HEK293 (cell line): ENCODE data around the gene COL1A1.

ENCODE experiments used
- BCL11A ChIP-seq: fragments of 450-650 bp; formaldehyde crosslinking; IDR thresholded peaks from 2 replicates; pipeline ENCODE4 v1.5.1; 2016; ENCODE audit warnings: low read depth, missing biosample characterization, missing genetic modification characterization
- CTCF ChIP-seq: fragments of 450-650 bp; formaldehyde crosslinking; IDR thresholded peaks from 2 replicates; pipeline ENCODE4 v1.5.1; 2016; ENCODE audit warnings: missing biosample characterization, missing genetic modification characterization
- IKZF3 ChIP-seq: fragments of 450-650 bp; IDR thresholded peaks from 2 replicates; pipeline ENCODE4 v1.5.0; 2018; ENCODE audit warnings: missing biosample characterization, mild to moderate bottlenecking, missing genetic modification characterization, moderate library complexity
- ZNF174 ChIP-seq: fragments of 450-650 bp; formaldehyde crosslinking; IDR thresholded peaks from 2 replicates; pipeline ENCODE4 v1.5.0; 2017; ENCODE audit warnings: missing biosample characterization, mild to moderate bottlenecking, missing genetic modification characterization
- ZNF211 ChIP-seq: fragments of 450-650 bp; formaldehyde crosslinking; IDR thresholded peaks from 2 replicates; pipeline ENCODE4 v1.5.1; 2016; ENCODE audit warnings: low read depth, missing biosample characterization, missing genetic modification characterization
- ZNF629 ChIP-seq: fragments of 450-650 bp; formaldehyde crosslinking; IDR thresholded peaks from 2 replicates; pipeline ENCODE4 v1.5.1; 2017; ENCODE audit warnings: missing biosample characterization, missing genetic modification characterization
- ZNF658 ChIP-seq: fragments of 450-650 bp; formaldehyde crosslinking; IDR thresholded peaks from 2 replicates; pipeline ENCODE4; 2016; ENCODE audit warnings: missing biosample characterization, missing genetic modification characterization
- ZNF791 ChIP-seq: fragments of 450-650 bp; formaldehyde crosslinking; IDR thresholded peaks from 2 replicates; pipeline ENCODE4 v1.5.1; 2016; ENCODE audit warnings: missing biosample characterization, missing genetic modification characterization
- TF ChIP-seq, protein P1 (sequence below): fragments of 450-650 bp; formaldehyde crosslinking; IDR thresholded peaks from 2 replicates; pipeline ENCODE4 v1.5.1; 2016; ENCODE audit warnings: missing biosample characterization, missing genetic modification characterization

- TF ChIP-seq CTCF (tag by site-specific recombination) (no peak), ZNF658 (tag by site-specific recombination) (no peak), ZNF174 (no peak), BCL11A (no peak), ZNF629 (tag by site-specific recombination) (no peak), IKZF3 (no peak), ZNF791 (tag by site-specific recombination) (no peak), ZNF211 (tag by site-specific recombination) (no peak)
- TF ChIP-seq, protein P1, sequence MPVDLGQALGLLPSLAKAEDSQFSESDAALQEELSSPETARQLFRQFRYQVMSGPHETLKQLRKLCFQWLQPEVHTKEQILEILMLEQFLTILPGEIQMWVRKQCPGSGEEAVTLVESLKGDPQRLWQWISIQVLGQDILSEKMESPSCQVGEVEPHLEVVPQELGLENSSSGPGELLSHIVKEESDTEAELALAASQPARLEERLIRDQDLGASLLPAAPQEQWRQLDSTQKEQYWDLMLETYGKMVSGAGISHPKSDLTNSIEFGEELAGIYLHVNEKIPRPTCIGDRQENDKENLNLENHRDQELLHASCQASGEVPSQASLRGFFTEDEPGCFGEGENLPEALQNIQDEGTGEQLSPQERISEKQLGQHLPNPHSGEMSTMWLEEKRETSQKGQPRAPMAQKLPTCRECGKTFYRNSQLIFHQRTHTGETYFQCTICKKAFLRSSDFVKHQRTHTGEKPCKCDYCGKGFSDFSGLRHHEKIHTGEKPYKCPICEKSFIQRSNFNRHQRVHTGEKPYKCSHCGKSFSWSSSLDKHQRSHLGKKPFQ (tag by site-specific recombination), result no peak
These were observed 29.9 kb downstream of the COL1A1 start for GRCh38 chr17:50171371-50172071.
